GM19023 (cell line): Measurements from ENCODE around the gene KRT222.

Experiments
- ATAC-seq: cut with Tn5 transposase; IDR thresholded peaks from one replicate; pipeline ENCODE4 v1.9.1; 2021; ENCODE audit warnings: mild to moderate bottlenecking, moderate library complexity; ENCODE audit not compliant: unreplicated experiment

The KRT222 gene

GRCh38 chr17:40615841-40616476, 49.0 kb downstream of the KRT222 start:
- ATAC-seq: no peak

- peak; percentile 54 for ATAC-seq
Observed at GRCh38 chr17:40615068-40615840, 49.7 kb downstream of the KRT222 start.

GRCh38 chr17:40614431-40615067, 50.4 kb downstream of the KRT222 start:
- no peak for ATAC-seq

GRCh38 chr17:40613467-40614154, 51.4 kb downstream of the KRT222 start:
- no peak for ATAC-seq

GRCh38 chr17:40612599-40613244, 52.3 kb downstream of the KRT222 start:
- no peak for ATAC-seq

- no peak for ATAC-seq
Observed at GRCh38 chr17:40611840-40612474, 53.0 kb downstream of the KRT222 start.

- ATAC-seq: no peak
Observed at GRCh38 chr17:40610359-40610758, 54.6 kb downstream of the KRT222 start.

GRCh38 chr17:40608061-40608581, 56.9 kb downstream of the KRT222 start:
- no peak for ATAC-seq

GRCh38 chr17:40607641-40608040, 57.3 kb downstream of the KRT222 start:
- no peak for ATAC-seq

GRCh38 chr17:40606548-40607353, 58.2 kb downstream of the KRT222 start:
- ATAC-seq: no peak

- ATAC-seq: no peak
Observed at GRCh38 chr17:40605306-40605705, 59.7 kb downstream of the KRT222 start.
